Uterus (tissue), 2 donors: ENCODE data around the gene BORCS8.
"Not testable (repeated sequence)": the region's sequence is repeated elsewhere in the genome, so short reads cannot be mapped to it uniquely, and the experiment has no call there.

Experiments
- POLR2A ChIP-seq, 2 donors: fragments of 450-650 bp; IDR thresholded peaks; one replicate each; pipeline ENCODE4 v1.6.1; 2016; ENCODE audit warnings: antibody characterized with exemption in 2 of 2, mild to moderate bottlenecking in 1 of 2, moderate library complexity in 1 of 2
- TF ChIP-seq, protein P1 (sequence below), 4 experiments: fragments of 200-600 bp in 2 of 4; fragments of 450-650 bp in 2 of 4; sonication (generic) in 2 of 4; IDR thresholded peaks; one replicate each; pipeline ENCODE4 v1.5.1; 2016 to 2019; ENCODE audit warnings: antibody characterized with exemption in 4 of 4, mild to moderate bottlenecking in 2 of 4, moderate library complexity in 1 of 4

DNA sequence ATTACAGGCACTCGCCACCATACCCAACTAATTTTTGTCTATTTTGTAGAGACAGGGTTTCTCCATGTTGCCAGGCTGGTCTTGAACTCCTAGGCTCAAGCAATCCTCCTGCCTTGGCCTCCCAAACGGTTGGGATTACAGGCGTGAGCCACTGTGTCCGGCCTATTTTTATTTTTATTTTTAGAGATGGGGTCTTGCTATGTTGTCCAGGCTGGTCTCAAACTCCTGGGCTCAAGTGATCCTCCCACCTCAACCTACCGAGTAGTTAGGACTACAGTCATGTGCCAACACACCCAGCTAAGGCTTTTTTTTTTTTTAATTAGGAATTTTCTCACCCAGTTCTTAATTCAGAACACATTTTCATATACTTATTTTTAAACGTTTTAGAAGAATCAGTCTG is 56.2 kb downstream of the BORCS8 start:
- TF ChIP-seq, protein P1, sequence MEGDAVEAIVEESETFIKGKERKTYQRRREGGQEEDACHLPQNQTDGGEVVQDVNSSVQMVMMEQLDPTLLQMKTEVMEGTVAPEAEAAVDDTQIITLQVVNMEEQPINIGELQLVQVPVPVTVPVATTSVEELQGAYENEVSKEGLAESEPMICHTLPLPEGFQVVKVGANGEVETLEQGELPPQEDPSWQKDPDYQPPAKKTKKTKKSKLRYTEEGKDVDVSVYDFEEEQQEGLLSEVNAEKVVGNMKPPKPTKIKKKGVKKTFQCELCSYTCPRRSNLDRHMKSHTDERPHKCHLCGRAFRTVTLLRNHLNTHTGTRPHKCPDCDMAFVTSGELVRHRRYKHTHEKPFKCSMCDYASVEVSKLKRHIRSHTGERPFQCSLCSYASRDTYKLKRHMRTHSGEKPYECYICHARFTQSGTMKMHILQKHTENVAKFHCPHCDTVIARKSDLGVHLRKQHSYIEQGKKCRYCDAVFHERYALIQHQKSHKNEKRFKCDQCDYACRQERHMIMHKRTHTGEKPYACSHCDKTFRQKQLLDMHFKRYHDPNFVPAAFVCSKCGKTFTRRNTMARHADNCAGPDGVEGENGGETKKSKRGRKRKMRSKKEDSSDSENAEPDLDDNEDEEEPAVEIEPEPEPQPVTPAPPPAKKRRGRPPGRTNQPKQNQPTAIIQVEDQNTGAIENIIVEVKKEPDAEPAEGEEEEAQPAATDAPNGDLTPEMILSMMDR (IDR thresholded peaks at IDR 0.05): not testable (repeated sequence)
- TF ChIP-seq POLR2A (IDR thresholded peaks at IDR 0.05): not testable (repeated sequence)
